Fibroblast of the aortic adventitia (primary cell): ENCODE measurements around the gene PI4KB. TPM values are rescaled to one million over a fixed set of nuclear protein-coding genes. Genes with fewer than 3 reads are reported as not detected.
"Not testable (repeated sequence)": the region's sequence is repeated elsewhere in the genome, so short reads cannot be mapped to it uniquely, and the experiment has no call there.

Experiments
- DNase-seq: peaks from one replicate; pipeline ENCODE4 v3.0.0-alpha.2; 2010; ENCODE audit warnings: low read depth
- H3K4me3 ChIP-seq: 2 replicates; pipeline ENCODE4 v1.5.1; 2011; ENCODE audit warnings: low read depth, mild to moderate bottlenecking, control low read depth, low read length, moderate library complexity
- CTCF ChIP-seq: IDR thresholded peaks from 2 replicates; pipeline ENCODE4 v1.5.1; 2011; ENCODE audit warnings: mild to moderate bottlenecking, low read length, control low read depth, inconsistent platforms; ENCODE audit not compliant: insufficient read depth
- total RNA-seq: library from RNA; depleted of rRNA; stranded (reverse); fragments of >200 nt; gene quantifications from 2 replicates; pipeline ENCODE4 v1.2.3, GENCODE V29; 2012; ENCODE audit warnings: low replicate concordance

The PI4KB gene
- total RNA-seq, 1 donor = 41.0 TPM

DNA sequence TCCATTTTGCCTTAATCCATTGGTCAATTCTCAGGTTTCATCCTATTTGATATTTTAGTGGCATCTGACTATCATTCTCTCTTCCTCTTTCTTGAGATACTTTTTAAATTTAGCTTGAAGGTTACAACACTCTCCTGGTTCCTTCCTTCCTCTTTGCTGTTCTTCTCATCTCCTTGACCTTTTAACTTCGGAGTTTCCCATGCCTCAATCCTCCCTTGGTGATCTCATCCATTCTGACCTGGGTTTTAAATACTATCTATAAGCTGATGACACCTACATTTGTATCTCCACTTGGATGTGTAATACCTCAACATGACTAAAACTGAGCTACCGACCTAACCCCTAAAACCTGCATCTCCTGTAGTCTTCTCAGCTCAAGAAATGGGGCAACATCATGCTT, 50.0 kb downstream of the PI4KB start:
- no peak overlapping the region for H3K4me3 ChIP-seq
- TF ChIP-seq CTCF = no peak
- no peak for DNase-seq

DNA sequence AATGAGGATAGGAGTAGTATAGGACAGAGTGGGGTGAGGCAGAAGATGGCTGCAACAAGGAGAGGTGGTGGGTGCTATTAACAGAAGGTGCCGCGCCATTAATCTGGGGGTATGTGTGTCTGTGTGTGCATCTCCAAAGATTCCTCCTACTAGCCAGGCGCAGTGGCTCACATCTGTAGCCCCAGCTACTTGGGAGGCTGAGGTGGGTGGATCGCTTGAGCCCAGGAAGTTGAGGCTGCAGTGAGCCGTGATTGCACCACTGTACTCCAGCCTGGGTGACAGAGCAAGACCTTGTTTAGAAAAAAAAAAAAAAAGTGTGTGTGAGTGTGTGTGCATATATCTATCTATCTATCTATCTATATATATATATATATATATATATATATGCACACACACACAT, 51.9 kb downstream of the PI4KB start:
- DNase-seq = not testable (repeated sequence)

GRCh38 chr1:151273924-151274466, 53.2 kb downstream of the PI4KB start:
- DNase-seq = no peak
- H3K4me3 ChIP-seq = no peak overlapping the region
- TF ChIP-seq CTCF = no peak

More for the DNA sequence above, 51.9 kb downstream of the PI4KB start:
- H3K4me3 ChIP-seq = not testable (repeated sequence)

GRCh38 chr1:151267760-151268159, 59.5 kb downstream of the PI4KB start:
- no peak for DNase-seq
- H3K4me3 ChIP-seq = no peak overlapping the region
- no peak for TF ChIP-seq CTCF

DNA sequence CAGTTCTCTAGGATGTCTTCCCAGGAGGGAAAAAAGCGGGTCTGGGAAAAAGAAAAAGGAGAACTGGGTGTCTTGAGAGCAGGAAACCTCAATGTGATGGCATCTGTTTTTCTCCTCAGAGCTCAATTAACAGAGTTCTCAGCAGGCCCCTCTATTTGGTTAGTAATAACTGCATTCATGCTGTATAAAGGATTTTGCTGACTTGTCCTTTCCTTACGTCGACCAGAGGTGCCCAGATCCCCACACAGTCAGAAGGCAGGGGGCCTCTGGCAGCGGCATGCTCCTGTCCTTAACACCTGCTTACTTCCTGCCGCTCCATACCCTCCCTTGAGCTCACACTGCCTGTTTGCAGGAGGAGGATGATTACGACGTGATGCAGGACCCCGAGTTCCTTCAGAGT, 60.4 kb downstream of the PI4KB start:
- no peak for DNase-seq
- TF ChIP-seq CTCF = no peak
- no peak overlapping the region for H3K4me3 ChIP-seq

DNA sequence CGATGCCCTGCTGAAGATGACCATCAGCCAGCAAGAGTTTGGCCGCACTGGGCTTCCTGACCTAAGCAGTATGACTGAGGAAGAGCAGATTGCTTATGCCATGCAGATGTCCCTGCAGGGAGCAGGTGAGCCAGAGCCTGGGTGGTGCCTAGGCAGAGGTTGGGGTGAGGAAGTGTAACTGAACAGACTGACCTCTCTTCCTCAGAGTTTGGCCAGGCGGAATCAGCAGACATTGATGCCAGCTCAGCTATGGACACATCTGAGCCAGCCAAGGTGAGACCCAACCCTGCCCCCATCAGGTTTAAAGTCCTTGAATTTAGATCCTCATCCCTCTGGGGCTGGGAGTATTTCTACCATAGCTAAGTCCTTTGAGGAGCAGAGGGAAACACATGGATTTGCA, 60.9 kb downstream of the PI4KB start:
- no peak overlapping the region for H3K4me3 ChIP-seq
- DNase-seq = no peak
- TF ChIP-seq CTCF = no peak

DNA sequence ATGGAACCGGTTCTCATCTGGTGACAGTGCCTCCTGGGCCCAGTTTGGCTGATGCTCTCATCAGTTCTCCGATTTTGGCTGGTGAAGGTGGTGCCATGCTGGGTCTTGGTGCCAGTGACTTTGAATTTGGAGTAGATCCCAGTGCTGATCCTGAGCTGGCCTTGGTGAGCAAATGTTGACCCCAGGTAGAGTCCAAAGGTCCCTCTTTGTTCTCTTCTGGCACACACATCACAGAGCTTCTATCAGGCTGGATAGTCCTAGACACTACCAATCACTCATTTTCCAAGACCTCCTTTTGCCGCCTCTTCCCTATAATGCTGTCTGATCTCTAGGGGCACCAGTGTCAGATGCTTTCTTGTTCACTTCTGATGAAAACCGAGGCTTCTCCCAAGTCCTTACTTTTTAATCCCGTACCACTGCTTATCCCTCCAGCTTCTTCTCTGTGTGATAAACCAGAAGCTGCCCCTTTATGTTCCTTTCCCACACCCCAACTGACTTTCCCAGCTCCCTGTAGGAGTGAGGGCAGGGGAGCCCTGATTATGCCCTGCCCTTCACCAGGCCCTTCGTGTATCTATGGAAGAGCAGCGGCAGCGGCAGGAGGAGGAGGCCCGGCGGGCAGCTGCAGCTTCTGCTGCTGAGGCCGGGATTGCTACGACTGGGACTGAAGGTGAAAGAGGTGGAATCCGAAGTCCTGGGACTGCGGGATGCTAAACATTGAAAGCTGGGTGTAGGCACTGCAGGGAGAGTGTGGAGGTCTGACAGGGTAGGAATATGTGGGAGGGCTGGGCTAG, 61.6 kb downstream of the PI4KB start:
- DNase-seq = no peak
- no peak overlapping the region for H3K4me3 ChIP-seq
- TF ChIP-seq CTCF = no peak
